Astrocyte of the spinal cord (primary cell): ENCODE measurements around the gene C10orf90.

ENCODE experiments used
- DNase-seq: peaks from one replicate; pipeline ENCODE4 v3.0.0; 2011; ENCODE audit warnings: low read depth, low spot score
- H3K4me3 ChIP-seq: 2 replicates; pipeline ENCODE4 v1.5.1; 2011; ENCODE audit warnings: low read depth, mild to moderate bottlenecking, low read length, moderate library complexity
- CTCF ChIP-seq: IDR thresholded peaks from 2 replicates; pipeline ENCODE4 v1.5.1; 2012; ENCODE audit warnings: low read depth, mild to moderate bottlenecking, low read length, inconsistent platforms
- in situ Hi-C: cut with HindIII; loops from 2 replicates; pipeline ENCODE4 v1.10.0; 2017; ENCODE audit warnings: low sequenced_read_pairs

The C10orf90 gene

GRCh38 chr10:126549344-126549743 lies 121.1 kb downstream of the C10orf90 start:
- H3K4me3 ChIP-seq, result no peak overlapping the region
- no peak for TF ChIP-seq CTCF
- DNase-seq, result no peak
- in situ Hi-C loops, result no loop called here

- DNase-seq, result no peak
- H3K4me3 ChIP-seq, result no peak overlapping the region
- in situ Hi-C loops, result no loop called here
- TF ChIP-seq CTCF, result no peak
These were observed 125.9 kb downstream of the C10orf90 start for GRCh38 chr10:126544565-126544964.

- no peak overlapping the region for H3K4me3 ChIP-seq
- no peak for DNase-seq
- no peak for TF ChIP-seq CTCF
- in situ Hi-C loops, result no loop called here
These were observed 131.9 kb downstream of the C10orf90 start for GRCh38 chr10:126538439-126539135.

- TF ChIP-seq CTCF, result no peak
- H3K4me3 ChIP-seq, result no peak overlapping the region
- in situ Hi-C loops, result no loop called here
- no peak for DNase-seq
These were observed 133.8 kb downstream of the C10orf90 start for GRCh38 chr10:126536656-126537055.

GRCh38 chr10:126536148-126536547 lies 134.3 kb downstream of the C10orf90 start:
- no peak for DNase-seq
- TF ChIP-seq CTCF, result no peak
- in situ Hi-C loops, result no loop called here
- H3K4me3 ChIP-seq, result no peak overlapping the region

- DNase-seq, result no peak
- no peak for TF ChIP-seq CTCF
- in situ Hi-C loops, result no loop called here
These were observed 136.8 kb downstream of the C10orf90 start for GRCh38 chr10:126533644-126534043.

More at GRCh38 chr10:126533644-126534043, 136.8 kb downstream of the C10orf90 start:
- H3K4me3 ChIP-seq, result no peak overlapping the region
